ENCODE measurements around the gene PPP2R2D.

Gene PPP2R2D

GRCh38 chr10:131855461-131856401 lies 45.1 kb upstream of the PPP2R2D start:
- TF ChIP-seq CTCF (IDR thresholded peaks at IDR 0.05; ENCODE audit: low read length, missing control alignments) = no peak
- H3K4me3 ChIP-seq (replicated peaks; ENCODE audit: low read depth, low read length) = no peak overlapping the region
- no peak for DNase-seq (ENCODE audit: low read depth)

GRCh38 chr10:131856441-131857094 lies 44.2 kb upstream of the PPP2R2D start:
- no peak overlapping the region for H3K4me3 ChIP-seq (replicated peaks; ENCODE audit: low read depth, low read length)
- DNase-seq (ENCODE audit: low read depth) = no peak
- TF ChIP-seq CTCF (IDR thresholded peaks at IDR 0.05; ENCODE audit: low read length, missing control alignments) = no peak

- no peak for DNase-seq (ENCODE audit: low read depth)
- TF ChIP-seq CTCF (IDR thresholded peaks at IDR 0.05; ENCODE audit: low read length, missing control alignments) = no peak
- H3K4me3 ChIP-seq (replicated peaks; ENCODE audit: low read depth, low read length) = no peak overlapping the region
These were observed 43.4 kb upstream of the PPP2R2D start for GRCh38 chr10:131857156-131858117.

GRCh38 chr10:131858118-131858515 lies 42.7 kb upstream of the PPP2R2D start:
- H3K4me3 ChIP-seq (replicated peaks; ENCODE audit: low read depth, low read length) = no peak overlapping the region

GRCh38 chr10:131858583-131859340 lies 42.0 kb upstream of the PPP2R2D start:
- no peak for TF ChIP-seq CTCF (IDR thresholded peaks at IDR 0.05; ENCODE audit: low read length, missing control alignments)
- DNase-seq (ENCODE audit: low read depth) = no peak
- no peak overlapping the region for H3K4me3 ChIP-seq (replicated peaks; ENCODE audit: low read depth, low read length)

More at GRCh38 chr10:131858118-131858515, 42.7 kb upstream of the PPP2R2D start:
- DNase-seq (ENCODE audit: low read depth) = no peak
- TF ChIP-seq CTCF (IDR thresholded peaks at IDR 0.05; ENCODE audit: low read length, missing control alignments) = no peak

All from fibroblast of pulmonary artery (primary cell).